Measurements from ENCODE around the gene MAP1LC3A. TPM values are rescaled to one million over a fixed set of nuclear protein-coding genes. Genes with fewer than 3 reads are reported as not detected.
A peak's percentile ranks its signal among the peaks of the same experiment; 100 is the strongest.

MAP1LC3A gene
- total and polyA plus RNA-seq, 12 donors, result 61.5 to 137 (median 74.6) TPM

DNA sequence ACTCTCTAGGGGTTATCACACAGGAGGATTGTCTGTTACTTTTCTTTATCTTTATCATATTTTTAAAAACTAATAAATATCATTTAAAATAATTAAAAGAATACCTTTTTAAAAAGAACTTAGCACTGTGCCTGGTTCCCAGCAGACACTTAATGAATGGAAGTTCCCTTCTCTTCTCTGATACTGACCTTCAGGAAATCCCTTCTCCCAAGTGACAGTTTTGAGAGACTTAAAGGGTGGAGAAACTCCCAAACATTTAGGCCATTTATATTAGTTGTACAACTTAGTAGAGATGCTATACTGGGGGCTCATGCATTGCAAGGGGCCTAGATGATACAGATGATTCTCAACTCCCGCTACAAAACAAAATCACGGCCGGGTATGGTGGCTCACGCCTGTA, 18.5 kb downstream of the MAP1LC3A start:
- TF ChIP-seq CTCF (IDR thresholded peaks at IDR 0.05), result no peak
- Histone ChIP-seq H3K4me3 (no peak overlapping the region), H3K36me3 (peaks cover 0 to 55% (median 0%) of the 10 kb centered on the region in 9 donors), H3K9me3 (no peaks in the 10 kb centered on the region), H3K4me1 (peaks cover 11 to 45% (median 33%) of the 10 kb centered on the region in 9 donors), H3K27me3 (no peaks in the 10 kb centered on the region), H3K27ac (peak overlapping the region in 2 of 10 donors; percentile 64 to 79)
- no peak for ATAC-seq
- DNase-seq, result no peak
- intact Hi-C loops (cut with DNase I), result loop anchor here in 3 of 10 donors (5.0 to 10.0 kb wide), 3 partner anchors 130 to 190 kb away; no protein-coding TSS in a partner anchor
- WGBS, 2 donors, result 98 to 99% methylated on average over 4 of the region's 4 CpGs

GRCh38 chr20:34578025-34578424, 19.5 kb downstream of the MAP1LC3A start:
- no peaks in the 10 kb centered on the region for H3K9me3 ChIP-seq
- intact Hi-C loops (cut with DNase I), result loop anchor here in 3 of 10 donors (5.0 to 10.0 kb wide), 3 partner anchors 129 to 189 kb away; no protein-coding TSS in a partner anchor
- no peak for ATAC-seq
- TF ChIP-seq CTCF (IDR thresholded peaks at IDR 0.05), result no peak
- H3K27me3 ChIP-seq, result no peaks in the 10 kb centered on the region
- no peak overlapping the region for H3K4me3 ChIP-seq
- H3K27ac ChIP-seq, result peak overlapping the region; percentile 51 to 86 (median 76)
- peaks cover 11 to 55% (median 42%) of the 10 kb centered on the region in 9 donors for H3K4me1 ChIP-seq
- WGBS, 2 donors, result 34 to 52% methylated on average over 2 of the region's 2 CpGs
- DNase-seq, result no peak
- H3K36me3 ChIP-seq, result peaks cover 0 to 48% (median 0%) of the 10 kb centered on the region in 9 donors

GRCh38 chr20:34578521-34578920, 20.0 kb downstream of the MAP1LC3A start:
- peak overlapping the region; percentile 51 to 86 (median 76) for H3K27ac ChIP-seq
- no peak for TF ChIP-seq CTCF (IDR thresholded peaks at IDR 0.05)
- intact Hi-C loops (cut with DNase I), result loop anchor here in 3 of 10 donors (5.0 to 10.0 kb wide), 3 partner anchors 129 to 189 kb away; no protein-coding TSS in a partner anchor
- H3K27me3 ChIP-seq, result no peaks in the 10 kb centered on the region
- DNase-seq (peak; percentile 53 to 63), ATAC-seq (peak; percentile 68 to 91 (median 84))
- H3K9me3 ChIP-seq, result no peaks in the 10 kb centered on the region
- H3K4me1 ChIP-seq, result peaks cover 11 to 59% (median 47%) of the 10 kb centered on the region in 9 donors
- 37 to 42% methylated on average over 6 of the region's 6 CpGs for WGBS, 2 donors
- H3K36me3 ChIP-seq, result peaks cover 0 to 48% (median 0%) of the 10 kb centered on the region in 9 donors
- no peak overlapping the region for H3K4me3 ChIP-seq

DNA sequence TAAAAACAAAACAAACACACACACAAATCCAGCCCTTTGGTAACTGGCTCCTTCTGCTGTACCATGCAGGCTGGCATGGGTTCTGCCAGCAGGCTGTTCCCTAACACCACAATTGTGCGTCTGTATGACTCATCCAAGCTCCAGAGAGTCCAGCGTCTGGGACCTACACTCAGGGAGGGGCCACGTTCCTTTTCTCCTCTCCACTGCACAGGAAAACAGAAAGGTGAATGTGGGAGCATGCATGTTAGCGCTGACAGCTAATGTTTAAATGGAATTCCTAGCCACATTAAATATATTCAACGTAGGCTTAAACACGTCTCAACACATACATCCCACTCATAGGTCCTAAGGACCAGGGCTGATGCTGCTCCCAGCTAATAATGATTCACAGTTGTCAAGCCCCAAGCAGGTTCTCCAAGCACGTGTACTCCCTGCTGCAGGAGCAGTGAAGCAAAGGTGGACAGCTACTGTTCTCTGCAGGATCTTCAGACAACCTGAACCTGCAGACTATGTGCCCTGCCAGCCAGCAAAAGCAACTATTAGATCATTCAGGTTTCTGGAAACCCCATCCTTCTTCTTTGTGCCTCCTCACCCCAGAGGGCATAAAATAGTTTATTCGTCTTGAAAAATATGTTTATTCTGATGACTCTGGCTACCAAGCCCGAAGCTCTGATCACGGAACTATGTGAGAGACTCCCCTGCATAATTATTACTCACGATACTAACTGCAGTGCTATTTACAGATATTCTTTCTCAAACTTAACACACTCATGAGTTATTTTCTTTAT, 20.9 kb downstream of the MAP1LC3A start:
- no peaks in the 10 kb centered on the region for H3K27me3 ChIP-seq
- DNase-seq (peak; percentile 56 to 60), ATAC-seq (peak; percentile 80 to 94 (median 90))
- WGBS, 2 donors, result 69 to 71% methylated on average over 11 of the region's 11 CpGs
- intact Hi-C loops (cut with DNase I), result loop anchor here in 3 of 10 donors (5.0 to 10.0 kb wide), 3 partner anchors 128 to 188 kb away; no protein-coding TSS in a partner anchor
- H3K27ac ChIP-seq, result peak overlapping the region; percentile 51 to 86 (median 76)
- H3K9me3 ChIP-seq, result no peaks in the 10 kb centered on the region
- peak in 8 of 9 donors; percentile 27 to 72 (median 52) for TF ChIP-seq CTCF (IDR thresholded peaks at IDR 0.05)
- peaks cover 0 to 47% (median 0%) of the 10 kb centered on the region in 9 donors for H3K36me3 ChIP-seq
- H3K4me1 ChIP-seq, result peaks cover 11 to 59% (median 54%) of the 10 kb centered on the region in 9 donors
- H3K4me3 ChIP-seq, result no peak overlapping the region
